GM12878 (cell line): ENCODE measurements around the gene ANO9.

Source experiments
- JUNB ChIP-seq: IDR thresholded peaks from 2 replicates; pipeline ENCODE4 v1.6.1; 2016; ENCODE audit warnings: antibody characterized with exemption, mild to moderate bottlenecking
- POLR2A ChIP-seq: IDR thresholded peaks from 2 replicates; pipeline ENCODE4 v1.6.1; 2011; ENCODE audit warnings: low read depth, mild to moderate bottlenecking, low read length
- TAF1 ChIP-seq: IDR thresholded peaks from 2 replicates; pipeline ENCODE4 v1.6.1; 2011; ENCODE audit warnings: mild to moderate bottlenecking, low read depth, low read length, borderline replicate concordance
- ZNF24 ChIP-seq: fragments of 450-650 bp; IDR thresholded peaks from 2 replicates; pipeline ENCODE4 v1.6.1; 2017; ENCODE audit warnings: antibody characterized with exemption, mild to moderate bottlenecking
- TF ChIP-seq, protein P1 (sequence below): IDR thresholded peaks from 2 replicates; pipeline ENCODE4 v1.6.1; 2012; ENCODE audit warnings: low read length, inconsistent platforms
- TF ChIP-seq, protein P2 (sequence below), 3 experiments: IDR thresholded peaks in 2 of 3; conservative IDR thresholded peaks in 1 of 3; 2 replicates each; pipeline ENCODE4 v1.5.1; 2011; ENCODE audit warnings: low read depth in 3 of 3, low read length in 3 of 3, mild to moderate bottlenecking in 3 of 3, control low read depth in 2 of 3, moderate library complexity in 2 of 3, inconsistent platforms in 1 of 3, mixed read lengths in 1 of 3; ENCODE audit not compliant: control insufficient read depth in 2 of 3, insufficient read depth in 1 of 3; ENCODE audit errors: extremely low read depth in 1 of 3
- TF ChIP-seq, protein P3 (sequence below): IDR thresholded peaks from 2 replicates; pipeline ENCODE4 v1.6.1; 2012; ENCODE audit warnings: mild to moderate bottlenecking, low read depth, low read length

DNA sequence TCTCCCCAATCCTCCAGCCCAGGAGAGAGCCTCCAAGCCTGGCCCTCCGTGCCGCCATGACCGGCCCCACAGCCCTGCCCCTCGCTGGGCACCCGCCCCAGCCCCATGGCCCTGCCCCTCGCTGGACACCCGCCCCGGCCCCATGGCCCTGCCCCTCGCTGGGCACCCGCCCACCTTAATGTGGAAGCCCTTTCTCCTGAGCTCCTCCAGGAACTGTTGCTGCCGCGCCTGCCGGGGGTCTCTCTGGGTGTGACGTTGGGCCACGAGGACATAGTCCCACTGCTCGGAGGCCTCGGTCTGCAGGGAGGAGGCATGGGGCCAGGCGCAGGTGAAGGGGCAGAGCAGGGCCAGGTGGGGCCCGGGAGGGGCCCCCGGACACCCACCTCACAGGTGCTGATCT is 8.2 kb downstream of the ANO9 start:
- TF ChIP-seq, protein P1, sequence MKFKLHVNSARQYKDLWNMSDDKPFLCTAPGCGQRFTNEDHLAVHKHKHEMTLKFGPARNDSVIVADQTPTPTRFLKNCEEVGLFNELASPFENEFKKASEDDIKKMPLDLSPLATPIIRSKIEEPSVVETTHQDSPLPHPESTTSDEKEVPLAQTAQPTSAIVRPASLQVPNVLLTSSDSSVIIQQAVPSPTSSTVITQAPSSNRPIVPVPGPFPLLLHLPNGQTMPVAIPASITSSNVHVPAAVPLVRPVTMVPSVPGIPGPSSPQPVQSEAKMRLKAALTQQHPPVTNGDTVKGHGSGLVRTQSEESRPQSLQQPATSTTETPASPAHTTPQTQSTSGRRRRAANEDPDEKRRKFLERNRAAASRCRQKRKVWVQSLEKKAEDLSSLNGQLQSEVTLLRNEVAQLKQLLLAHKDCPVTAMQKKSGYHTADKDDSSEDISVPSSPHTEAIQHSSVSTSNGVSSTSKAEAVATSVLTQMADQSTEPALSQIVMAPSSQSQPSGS: no peak
- TF ChIP-seq, protein P2, sequence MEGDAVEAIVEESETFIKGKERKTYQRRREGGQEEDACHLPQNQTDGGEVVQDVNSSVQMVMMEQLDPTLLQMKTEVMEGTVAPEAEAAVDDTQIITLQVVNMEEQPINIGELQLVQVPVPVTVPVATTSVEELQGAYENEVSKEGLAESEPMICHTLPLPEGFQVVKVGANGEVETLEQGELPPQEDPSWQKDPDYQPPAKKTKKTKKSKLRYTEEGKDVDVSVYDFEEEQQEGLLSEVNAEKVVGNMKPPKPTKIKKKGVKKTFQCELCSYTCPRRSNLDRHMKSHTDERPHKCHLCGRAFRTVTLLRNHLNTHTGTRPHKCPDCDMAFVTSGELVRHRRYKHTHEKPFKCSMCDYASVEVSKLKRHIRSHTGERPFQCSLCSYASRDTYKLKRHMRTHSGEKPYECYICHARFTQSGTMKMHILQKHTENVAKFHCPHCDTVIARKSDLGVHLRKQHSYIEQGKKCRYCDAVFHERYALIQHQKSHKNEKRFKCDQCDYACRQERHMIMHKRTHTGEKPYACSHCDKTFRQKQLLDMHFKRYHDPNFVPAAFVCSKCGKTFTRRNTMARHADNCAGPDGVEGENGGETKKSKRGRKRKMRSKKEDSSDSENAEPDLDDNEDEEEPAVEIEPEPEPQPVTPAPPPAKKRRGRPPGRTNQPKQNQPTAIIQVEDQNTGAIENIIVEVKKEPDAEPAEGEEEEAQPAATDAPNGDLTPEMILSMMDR (IDR thresholded peaks at IDR 0.05 in 2 of 3, conservative IDR thresholded peaks at IDR 0.05 in 1 of 3; ENCODE audit: control insufficient read depth in 2 of 3, extremely low read depth in 1 of 3, insufficient read depth in 1 of 3, low read depth in 3 of 3, low read length in 3 of 3): no peak
- TF ChIP-seq, protein P3, sequence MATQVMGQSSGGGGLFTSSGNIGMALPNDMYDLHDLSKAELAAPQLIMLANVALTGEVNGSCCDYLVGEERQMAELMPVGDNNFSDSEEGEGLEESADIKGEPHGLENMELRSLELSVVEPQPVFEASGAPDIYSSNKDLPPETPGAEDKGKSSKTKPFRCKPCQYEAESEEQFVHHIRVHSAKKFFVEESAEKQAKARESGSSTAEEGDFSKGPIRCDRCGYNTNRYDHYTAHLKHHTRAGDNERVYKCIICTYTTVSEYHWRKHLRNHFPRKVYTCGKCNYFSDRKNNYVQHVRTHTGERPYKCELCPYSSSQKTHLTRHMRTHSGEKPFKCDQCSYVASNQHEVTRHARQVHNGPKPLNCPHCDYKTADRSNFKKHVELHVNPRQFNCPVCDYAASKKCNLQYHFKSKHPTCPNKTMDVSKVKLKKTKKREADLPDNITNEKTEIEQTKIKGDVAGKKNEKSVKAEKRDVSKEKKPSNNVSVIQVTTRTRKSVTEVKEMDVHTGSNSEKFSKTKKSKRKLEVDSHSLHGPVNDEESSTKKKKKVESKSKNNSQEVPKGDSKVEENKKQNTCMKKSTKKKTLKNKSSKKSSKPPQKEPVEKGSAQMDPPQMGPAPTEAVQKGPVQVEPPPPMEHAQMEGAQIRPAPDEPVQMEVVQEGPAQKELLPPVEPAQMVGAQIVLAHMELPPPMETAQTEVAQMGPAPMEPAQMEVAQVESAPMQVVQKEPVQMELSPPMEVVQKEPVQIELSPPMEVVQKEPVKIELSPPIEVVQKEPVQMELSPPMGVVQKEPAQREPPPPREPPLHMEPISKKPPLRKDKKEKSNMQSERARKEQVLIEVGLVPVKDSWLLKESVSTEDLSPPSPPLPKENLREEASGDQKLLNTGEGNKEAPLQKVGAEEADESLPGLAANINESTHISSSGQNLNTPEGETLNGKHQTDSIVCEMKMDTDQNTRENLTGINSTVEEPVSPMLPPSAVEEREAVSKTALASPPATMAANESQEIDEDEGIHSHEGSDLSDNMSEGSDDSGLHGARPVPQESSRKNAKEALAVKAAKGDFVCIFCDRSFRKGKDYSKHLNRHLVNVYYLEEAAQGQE: no peak
- TF ChIP-seq POLR2A (no peak), TAF1 (no peak), JUNB (no peak), ZNF24 (no peak)
